Peyer's patch (tissue), 4 donors: ENCODE results near the gene OBSCN. TPM values are rescaled to one million over a fixed set of nuclear protein-coding genes. Genes with fewer than 3 reads are reported as not detected.
"Not testable (repeated sequence)": the region's sequence is repeated elsewhere in the genome, so short reads cannot be mapped to it uniquely, and the experiment has no call there.

Experiments used
- DNase-seq, 3 donors: peaks; one replicate each; pipeline ENCODE4 v3.0.0-alpha.2; 2017 to 2019
- H3K27ac ChIP-seq, 4 donors: fragments of 200-600 bp; sonication (generic); one replicate each; pipeline ENCODE4 v1.5.1; 2016 to 2019
- H3K27me3 ChIP-seq, 2 donors: fragments of 200-600 bp; sonication (generic); one replicate each; pipeline ENCODE4 v1.5.1; 2019
- H3K36me3 ChIP-seq, 3 donors: fragments of 200-600 bp; sonication (generic); one replicate each; pipeline ENCODE4 v1.5.1; 2016 to 2019
- H3K4me1 ChIP-seq, 4 donors: fragments of 200-600 bp; sonication (generic); one replicate each; pipeline ENCODE4 v1.5.1; 2016 to 2019
- H3K4me3 ChIP-seq, 4 donors: fragments of 200-600 bp; sonication (generic); 1 replicate in 3 of 4; 2 replicates in 1 of 4; pipeline ENCODE4 v1.5.1; 2016 to 2019; ENCODE audit warnings: mild to moderate bottlenecking in 1 of 4
- H3K9me3 ChIP-seq, 4 donors: fragments of 200-600 bp; sonication (generic); one replicate each; pipeline ENCODE4 v1.5.1; 2016 to 2019; ENCODE audit warnings: mild to moderate bottlenecking in 1 of 4
- CTCF ChIP-seq, 6 experiments: fragments of 450-650 bp in 4 of 6; fragments of 200-600 bp in 2 of 6; sonication (generic) in 1 of 6; IDR thresholded peaks; one replicate each; pipeline ENCODE4 v1.5.1; 2017 to 2019; ENCODE audit warnings: antibody characterized with exemption in 6 of 6, mild to moderate bottlenecking in 3 of 6, moderate library complexity in 1 of 6
- POLR2A ChIP-seq, 2 donors: fragments of 450-650 bp; IDR thresholded peaks; one replicate each; pipeline ENCODE4 v1.5.1; 2017; ENCODE audit warnings: antibody characterized with exemption in 2 of 2, mild to moderate bottlenecking in 2 of 2, moderate library complexity in 2 of 2
- total RNA-seq, 4 donors: library from RNA; depleted of rRNA; stranded (reverse); fragments of >200 nt; gene quantifications; one replicate each; pipeline ENCODE4 v1.1.0, GENCODE V29; 2016

OBSCN gene
- total RNA-seq, 4 donors from 2014 or later, result 5.8 to 136 (median 34.4) TPM

- Histone ChIP-seq H3K4me1 (no peaks in the 10 kb centered on the region), H3K9me3 (peaks cover 0 to 23% (median 0%) of the 10 kb centered on the region in 4 donors), H3K4me3 (no peak overlapping the region), H3K27me3 (no peaks in the 10 kb centered on the region), H3K36me3 (peaks cover 0 to 4% (median 0%) of the 10 kb centered on the region in 3 donors), H3K27ac (no peak overlapping the region)
- no peak for DNase-seq
- no peak for TF ChIP-seq POLR2A (IDR thresholded peaks at IDR 0.05)
Observed at GRCh38 chr1:228240411-228241240, 32.8 kb downstream of the OBSCN start.

GRCh38 chr1:228241259-228241658 is 33.4 kb downstream of the OBSCN start:
- H3K27me3 ChIP-seq, result no peaks in the 10 kb centered on the region
- H3K27ac ChIP-seq, result no peak overlapping the region
- TF ChIP-seq CTCF (IDR thresholded peaks at IDR 0.05), result no peak
- peaks cover 0 to 4% (median 0%) of the 10 kb centered on the region in 3 donors for H3K36me3 ChIP-seq
- H3K4me1 ChIP-seq, result no peaks in the 10 kb centered on the region
- no peak for DNase-seq
- H3K4me3 ChIP-seq, result no peak overlapping the region
- peaks cover 0 to 23% (median 0%) of the 10 kb centered on the region in 4 donors for H3K9me3 ChIP-seq

- Histone ChIP-seq H3K36me3 (peaks cover 0 to 4% (median 0%) of the 10 kb centered on the region in 3 donors), H3K4me1 (no peaks in the 10 kb centered on the region), H3K9me3 (peaks cover 0 to 23% (median 0%) of the 10 kb centered on the region in 4 donors), H3K4me3 (no peak overlapping the region), H3K27ac (no peak overlapping the region), H3K27me3 (no peaks in the 10 kb centered on the region)
- DNase-seq, result no peak
- TF ChIP-seq CTCF (IDR thresholded peaks at IDR 0.05) (no peak), POLR2A (IDR thresholded peaks at IDR 0.05) (no peak)
Observed at GRCh38 chr1:228242409-228242808, 34.6 kb downstream of the OBSCN start.

GRCh38 chr1:228243093-228243492 is 35.2 kb downstream of the OBSCN start:
- Histone ChIP-seq H3K27ac (no peak overlapping the region), H3K36me3 (peaks cover 0 to 4% (median 0%) of the 10 kb centered on the region in 3 donors), H3K4me3 (no peak overlapping the region), H3K27me3 (no peaks in the 10 kb centered on the region), H3K4me1 (no peaks in the 10 kb centered on the region), H3K9me3 (peaks cover 0 to 23% (median 0%) of the 10 kb centered on the region in 4 donors)
- TF ChIP-seq CTCF (IDR thresholded peaks at IDR 0.05) (no peak), POLR2A (IDR thresholded peaks at IDR 0.05) (no peak)
- no peak for DNase-seq

GRCh38 chr1:228243989-228244388 is 36.1 kb downstream of the OBSCN start:
- not testable (repeated sequence) for H3K27me3 ChIP-seq, H3K36me3 ChIP-seq, H3K4me1 ChIP-seq, H3K27ac ChIP-seq, DNase-seq, H3K4me3 ChIP-seq
- peaks cover 0 to 23% (median 0%) of the 10 kb centered on the region in 4 donors for H3K9me3 ChIP-seq

GRCh38 chr1:228245111-228245510 is 37.3 kb downstream of the OBSCN start:
- H3K4me3 ChIP-seq, result no peak overlapping the region
- H3K9me3 ChIP-seq, result peaks cover 0 to 23% (median 0%) of the 10 kb centered on the region in 4 donors
- H3K4me1 ChIP-seq, result no peaks in the 10 kb centered on the region
- peaks cover 0 to 4% (median 0%) of the 10 kb centered on the region in 3 donors for H3K36me3 ChIP-seq
- no peak overlapping the region for H3K27ac ChIP-seq
- no peak for DNase-seq
- TF ChIP-seq POLR2A (IDR thresholded peaks at IDR 0.05) (no peak), CTCF (IDR thresholded peaks at IDR 0.05) (no peak)
- no peaks in the 10 kb centered on the region for H3K27me3 ChIP-seq
